ENCODE data around the gene CPAMD8.

- TF ChIP-seq CTCF (IDR thresholded peaks at IDR 0.05) (no peak), POLR2A (IDR thresholded peaks at IDR 0.05) (no peak)
Observed at GRCh38 chr19:16882146-16882545, 144.5 kb downstream of the CPAMD8 start.
